Measurements from ENCODE around the gene POLD2.

Gene POLD2

DNA sequence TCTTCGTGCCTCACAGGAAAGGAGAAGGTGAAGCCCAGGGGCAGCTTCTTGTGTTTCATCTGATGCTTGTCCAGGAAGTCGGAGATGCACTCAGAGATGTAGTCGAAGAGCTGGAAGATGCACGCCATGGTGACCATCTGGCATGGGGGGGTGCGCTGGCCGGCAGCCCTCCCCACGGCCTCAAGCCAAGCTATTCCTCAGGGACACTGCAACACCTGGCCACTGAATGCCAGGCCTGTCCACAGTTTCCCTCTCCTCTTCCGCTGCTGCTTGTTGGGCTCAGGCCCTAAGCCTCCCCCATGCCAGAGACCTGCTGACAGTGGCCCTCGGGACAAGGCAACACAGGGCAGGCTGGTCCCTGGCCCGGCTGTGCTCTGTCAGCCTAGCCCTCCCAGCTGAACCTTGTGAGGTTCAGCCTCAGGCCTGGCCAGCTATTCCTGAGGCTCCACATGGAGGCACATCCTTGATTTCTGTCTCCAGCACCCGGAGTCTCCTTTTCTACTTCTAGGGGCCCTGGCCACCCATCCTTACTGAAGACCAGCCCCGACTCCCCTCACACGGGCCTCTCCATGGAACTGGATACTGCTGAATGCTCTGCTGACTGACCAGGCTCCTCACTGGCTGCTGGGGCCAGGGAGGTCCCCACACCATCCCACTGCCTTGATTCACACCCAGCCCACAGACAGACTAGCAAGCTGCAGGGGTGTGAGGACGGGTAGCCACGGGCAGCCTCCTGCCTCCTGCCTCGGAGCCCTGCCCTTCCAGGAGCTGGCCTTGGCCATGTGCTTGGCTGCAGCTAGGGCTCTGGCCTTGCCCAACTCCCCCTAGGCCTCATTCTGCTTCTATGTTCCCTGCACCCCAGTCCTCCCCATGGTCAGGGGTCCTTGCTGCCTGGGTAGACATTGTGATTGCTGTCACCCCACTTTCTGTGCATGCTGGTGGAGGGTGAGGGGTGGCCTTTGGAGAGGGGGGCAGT lies 27.9 kb upstream of the POLD2 start:
- no peak overlapping the region for H3K4me3 ChIP-seq (ENCODE audit: low read depth, low read length)
- TF ChIP-seq, protein P1, sequence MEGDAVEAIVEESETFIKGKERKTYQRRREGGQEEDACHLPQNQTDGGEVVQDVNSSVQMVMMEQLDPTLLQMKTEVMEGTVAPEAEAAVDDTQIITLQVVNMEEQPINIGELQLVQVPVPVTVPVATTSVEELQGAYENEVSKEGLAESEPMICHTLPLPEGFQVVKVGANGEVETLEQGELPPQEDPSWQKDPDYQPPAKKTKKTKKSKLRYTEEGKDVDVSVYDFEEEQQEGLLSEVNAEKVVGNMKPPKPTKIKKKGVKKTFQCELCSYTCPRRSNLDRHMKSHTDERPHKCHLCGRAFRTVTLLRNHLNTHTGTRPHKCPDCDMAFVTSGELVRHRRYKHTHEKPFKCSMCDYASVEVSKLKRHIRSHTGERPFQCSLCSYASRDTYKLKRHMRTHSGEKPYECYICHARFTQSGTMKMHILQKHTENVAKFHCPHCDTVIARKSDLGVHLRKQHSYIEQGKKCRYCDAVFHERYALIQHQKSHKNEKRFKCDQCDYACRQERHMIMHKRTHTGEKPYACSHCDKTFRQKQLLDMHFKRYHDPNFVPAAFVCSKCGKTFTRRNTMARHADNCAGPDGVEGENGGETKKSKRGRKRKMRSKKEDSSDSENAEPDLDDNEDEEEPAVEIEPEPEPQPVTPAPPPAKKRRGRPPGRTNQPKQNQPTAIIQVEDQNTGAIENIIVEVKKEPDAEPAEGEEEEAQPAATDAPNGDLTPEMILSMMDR (IDR thresholded peaks at IDR 0.05; ENCODE audit: low read depth, low read length) = no peak

- no peak overlapping the region for H3K4me3 ChIP-seq (ENCODE audit: low read depth, low read length)
- TF ChIP-seq, protein P1 (IDR thresholded peaks at IDR 0.05; ENCODE audit: low read depth, low read length) = no peak
Measured at GRCh38 chr7:44150466-44150832, 27.1 kb upstream of the POLD2 start.

DNA sequence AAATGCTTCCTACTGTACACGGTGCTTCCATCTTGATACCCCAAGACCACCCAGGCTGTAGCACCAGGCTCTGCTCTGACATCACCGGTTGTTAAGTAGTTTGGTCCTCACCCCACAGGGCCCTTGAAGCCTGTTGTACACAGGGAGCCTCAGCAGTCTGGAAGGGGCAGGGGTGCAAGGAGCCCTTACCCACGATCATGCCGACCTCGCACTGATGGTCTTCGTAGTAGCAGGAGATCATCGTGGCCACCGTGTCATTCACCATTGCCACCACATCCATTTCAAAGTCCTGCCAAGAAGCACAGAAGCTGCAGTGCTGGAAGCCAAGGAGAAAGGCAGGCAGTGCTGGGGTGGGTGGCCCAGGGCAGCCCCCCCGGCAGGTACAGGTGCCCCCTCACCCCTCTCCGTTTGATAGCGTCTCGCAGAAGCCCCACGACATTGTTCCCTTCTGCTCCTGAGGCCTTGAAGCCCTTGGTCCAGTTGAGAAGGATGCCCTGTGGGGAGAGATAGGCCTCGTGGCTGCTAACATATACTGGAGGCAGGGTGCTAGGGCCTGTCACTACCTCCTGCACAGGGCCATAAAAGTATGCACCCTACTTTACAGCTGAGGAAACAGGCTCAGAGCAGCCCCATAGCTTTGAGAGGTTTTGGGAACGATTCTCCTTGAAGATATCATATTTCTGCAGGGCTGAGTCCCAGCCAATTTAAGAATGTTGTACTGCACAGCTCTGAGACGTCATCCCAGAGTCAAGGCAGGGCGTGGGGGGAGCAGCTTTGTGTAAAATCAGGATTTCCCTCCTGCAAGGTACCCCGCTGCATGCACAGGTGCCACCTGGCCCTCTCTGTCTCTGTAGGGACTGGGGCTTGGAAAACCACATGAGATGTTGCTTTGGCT lies 26.5 kb upstream of the POLD2 start:
- TF ChIP-seq, protein P1 (IDR thresholded peaks at IDR 0.05; ENCODE audit: low read depth, low read length) = no peak
- H3K4me3 ChIP-seq (ENCODE audit: low read depth, low read length) = no peak overlapping the region

DNA sequence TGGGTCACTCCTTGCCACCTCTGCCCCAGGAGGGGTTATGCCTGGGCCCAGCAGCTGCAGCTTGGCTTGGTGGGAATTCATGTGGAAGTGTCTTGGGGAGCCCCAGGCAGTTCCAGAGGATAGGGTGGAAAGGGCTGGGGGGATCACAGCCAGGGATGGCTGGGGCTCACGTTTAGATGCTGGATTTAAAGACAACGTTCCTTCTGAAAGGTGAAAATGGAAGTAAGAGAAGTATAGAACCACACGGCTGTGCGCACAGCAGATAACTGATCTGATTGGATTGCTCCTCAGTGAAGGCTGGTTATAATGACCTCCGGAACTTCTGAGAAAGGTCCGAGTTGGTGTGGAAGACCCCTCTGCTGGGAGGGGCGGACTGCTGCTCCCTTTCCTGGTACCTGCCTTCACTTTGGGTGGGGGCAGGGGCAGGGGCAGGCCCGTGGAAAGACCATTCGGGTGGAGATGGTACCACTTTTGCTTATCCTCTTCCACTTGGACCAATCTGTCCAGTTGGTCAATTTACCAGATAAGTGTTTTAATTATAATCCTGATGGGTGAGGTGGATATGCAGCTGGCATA lies 25.7 kb upstream of the POLD2 start:
- TF ChIP-seq, protein P1 (IDR thresholded peaks at IDR 0.05; ENCODE audit: low read depth, low read length) = no peak
- H3K4me3 ChIP-seq (ENCODE audit: low read depth, low read length) = no peak overlapping the region

GRCh38 chr7:44148166-44148565 lies 24.8 kb upstream of the POLD2 start:
- no peak overlapping the region for H3K4me3 ChIP-seq (ENCODE audit: low read depth, low read length)
- TF ChIP-seq, protein P1 (IDR thresholded peaks at IDR 0.05; ENCODE audit: low read depth, low read length) = no peak

DNA sequence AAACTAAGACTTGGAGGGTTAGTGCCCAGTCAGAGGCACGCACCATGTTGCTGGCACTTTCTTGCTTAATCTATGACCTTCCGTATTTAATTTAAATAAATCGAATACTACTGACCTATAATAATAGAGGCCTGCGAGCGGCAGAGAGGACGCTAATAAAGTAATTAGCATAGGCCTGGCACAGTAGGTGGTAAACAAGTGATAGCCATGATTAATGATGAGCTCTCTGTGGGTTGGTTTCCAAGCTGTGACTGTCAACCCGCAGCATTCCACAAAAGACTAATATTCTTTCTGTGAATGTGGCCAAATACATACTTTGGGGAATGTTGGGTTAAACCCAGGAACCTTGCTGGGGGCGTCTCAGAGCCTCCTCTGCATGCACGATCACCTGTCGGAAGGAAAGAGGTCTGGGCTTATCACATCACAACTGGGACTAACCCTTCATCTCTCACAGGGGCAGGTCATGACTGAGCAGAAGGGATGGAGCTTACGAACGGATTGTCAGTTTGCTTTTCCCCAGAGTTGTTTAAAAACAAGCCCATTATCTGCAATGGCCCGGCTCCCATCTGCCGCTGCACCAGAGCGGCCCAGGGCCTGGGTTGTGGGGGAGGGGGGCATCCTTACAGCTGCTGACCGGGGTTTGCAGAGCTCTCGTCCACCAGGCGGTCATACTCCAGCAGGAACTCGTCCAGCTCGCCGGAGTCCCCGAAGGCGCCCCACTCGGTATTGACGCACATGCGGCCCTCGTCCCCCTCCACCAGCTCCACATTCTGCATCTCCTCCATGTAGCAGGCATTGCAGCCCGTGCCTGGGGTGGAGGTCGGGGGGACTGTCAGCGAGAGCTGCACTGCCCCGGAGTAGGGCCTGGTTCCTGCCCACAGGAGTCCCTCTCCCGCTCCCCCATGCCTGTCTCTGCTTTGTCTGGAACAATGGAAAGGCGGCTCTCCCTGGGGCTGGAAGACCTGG lies 24.0 kb upstream of the POLD2 start:
- TF ChIP-seq, protein P1 (IDR thresholded peaks at IDR 0.05; ENCODE audit: low read depth, low read length) = no peak
- H3K4me3 ChIP-seq (ENCODE audit: low read depth, low read length) = no peak overlapping the region

All from WI38 (cell line).